ENCODE measurements around the gene RAB11A.

- TF ChIP-seq USF2 (IDR thresholded peaks at IDR 0.05; ENCODE audit: low read depth, low read length) (no peak), USF2 (CRISPR knock-in tag; IDR thresholded peaks at IDR 0.05; ENCODE audit: borderline replicate concordance) (no peak), CTCF (CRISPR knock-in tag; IDR thresholded peaks at IDR 0.05) (no peak), JUND (CRISPR knock-in tag; IDR thresholded peaks at IDR 0.05) (no peak), ZNF549 (CRISPR knock-in tag; IDR thresholded peaks at IDR 0.05) (no peak), RXRA (CRISPR knock-in tag; IDR thresholded peaks at IDR 0.05) (no peak), ZFP62 (CRISPR knock-in tag; IDR thresholded peaks at IDR 0.05) (no peak), ZBTB4 (CRISPR knock-in tag; IDR thresholded peaks at IDR 0.05; ENCODE audit: borderline replicate concordance) (no peak)
Measured at GRCh38 chr15:65904301-65904700, 35.0 kb downstream of the RAB11A start.

All from HepG2 (cell line).